GM18502 (cell line): ENCODE data around the gene IDH3A.
A peak's percentile ranks its signal among the peaks of the same experiment; 100 is the strongest.

Experiments used
- ATAC-seq: cut with Tn5 transposase; IDR thresholded peaks from one replicate; pipeline ENCODE4 v1.9.1; 2021; ENCODE audit warnings: mild to moderate bottlenecking; ENCODE audit not compliant: unreplicated experiment, poor library complexity

IDH3A gene

DNA sequence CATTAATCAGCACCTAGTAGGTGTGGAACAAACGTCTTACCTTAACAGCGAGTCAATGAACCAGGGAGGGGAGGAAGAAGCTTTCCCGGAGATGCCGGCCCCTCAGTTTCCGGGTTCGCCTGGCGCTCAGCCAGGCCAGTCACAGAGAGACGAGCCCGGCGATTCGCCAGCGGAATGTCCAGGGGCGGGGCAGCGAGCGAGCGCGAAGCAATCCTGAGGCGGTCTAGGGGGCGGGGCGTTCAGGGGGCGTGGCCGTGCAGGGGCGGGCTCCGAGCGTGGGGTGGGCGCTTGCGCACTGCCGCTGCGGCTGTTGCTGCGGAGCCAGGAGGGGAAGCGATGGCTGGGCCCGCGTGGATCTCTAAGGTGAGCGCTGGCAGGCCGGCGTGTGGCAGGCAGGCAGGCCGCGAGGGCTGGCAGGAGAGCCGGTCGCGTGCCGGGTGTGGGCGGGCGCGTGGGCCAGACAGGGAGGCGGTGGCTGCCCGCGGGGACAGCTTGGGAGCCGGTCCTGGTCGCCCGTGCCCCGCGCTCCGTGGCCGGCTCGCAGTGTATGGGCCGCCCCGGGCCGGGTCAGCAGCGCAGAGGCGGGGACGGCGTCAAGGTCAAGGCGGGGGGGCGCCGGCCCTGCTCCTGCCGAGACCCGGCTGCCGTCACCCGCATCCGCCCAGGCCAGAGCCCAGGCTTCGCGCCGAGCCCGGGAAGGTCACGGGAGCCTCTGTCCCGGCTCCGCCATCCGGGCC lies at the start of gene IDH3A:
Gene IDH3A, plus strand, starts transcription at position 295 of the 737 bp plus-strand sequence. Its CDS starts 42 bp downstream, at position 337.
- ATAC-seq, result peak; percentile 80

DNA sequence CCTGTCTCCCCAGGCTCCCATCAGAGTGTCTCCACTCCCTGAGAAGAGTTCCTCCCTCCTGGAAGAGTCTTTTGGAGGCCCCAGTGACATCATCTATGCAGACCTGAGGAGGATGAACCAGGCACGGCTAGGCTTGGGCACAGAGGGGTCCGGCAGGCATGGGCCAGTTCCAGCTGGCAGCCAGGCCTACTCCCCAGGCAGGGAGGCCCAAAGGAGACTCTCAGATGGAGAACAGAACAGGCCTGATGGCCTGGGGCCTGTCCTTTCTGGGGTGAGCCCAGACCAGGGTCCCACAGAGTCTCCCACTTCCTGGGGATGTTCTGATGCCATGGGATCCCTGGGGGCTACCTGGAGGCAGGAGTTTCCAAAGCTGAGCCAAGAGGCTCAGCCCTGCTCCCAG lies 48.3 kb upstream of the IDH3A start:
- no peak for ATAC-seq

DNA sequence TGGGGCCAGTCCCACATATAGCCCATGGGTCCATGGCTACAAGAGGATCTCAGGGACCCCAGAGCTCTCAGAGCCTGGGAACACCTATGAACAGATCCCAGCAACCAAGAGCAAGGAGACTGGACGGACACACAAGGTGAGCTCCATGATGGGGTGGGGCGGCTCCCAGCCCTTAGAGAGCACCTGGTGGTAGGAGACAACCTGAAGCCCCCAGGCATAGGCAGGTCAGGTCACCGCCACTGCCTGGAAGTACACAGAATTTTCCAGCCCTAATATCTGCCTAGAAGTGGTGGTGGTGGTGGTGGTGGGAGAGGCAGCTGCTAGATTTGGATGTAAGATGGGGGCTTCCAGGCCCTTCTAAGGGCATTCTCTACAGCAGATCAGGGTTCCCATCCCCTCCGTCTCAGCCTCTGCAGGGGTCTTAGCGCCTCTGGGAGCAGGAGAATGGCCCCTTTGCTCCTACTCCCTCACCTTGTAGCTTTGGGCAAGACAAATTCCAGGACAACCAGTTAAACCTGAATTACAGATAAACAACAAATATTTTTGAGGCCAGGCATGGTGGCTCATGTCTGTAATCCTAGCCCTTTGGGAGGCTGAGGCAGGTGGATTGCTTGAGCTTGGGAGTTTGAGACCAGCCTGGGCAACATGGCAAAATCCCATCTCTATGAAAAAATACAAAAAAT lies 47.6 kb upstream of the IDH3A start:
- ATAC-seq, result no peak

DNA sequence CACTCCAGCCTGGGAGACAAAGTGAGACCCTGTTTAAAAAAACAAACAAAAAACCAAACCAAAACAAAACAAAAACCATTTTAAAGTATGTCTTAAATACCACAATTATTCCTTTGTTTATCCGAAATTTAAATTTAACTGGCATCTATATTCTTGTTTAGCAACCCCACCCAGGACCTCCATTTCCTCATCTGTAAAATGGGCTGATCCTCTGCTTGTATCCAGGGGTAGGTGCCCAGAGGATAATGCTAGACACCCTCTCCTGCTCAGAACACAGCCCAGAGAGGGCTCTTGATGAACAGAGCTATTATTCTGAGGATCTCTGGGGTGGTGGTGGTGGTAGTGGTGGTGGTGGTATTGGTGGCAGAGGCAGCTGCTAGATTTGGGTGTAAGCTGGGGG lies 47.0 kb upstream of the IDH3A start:
- no peak for ATAC-seq

DNA sequence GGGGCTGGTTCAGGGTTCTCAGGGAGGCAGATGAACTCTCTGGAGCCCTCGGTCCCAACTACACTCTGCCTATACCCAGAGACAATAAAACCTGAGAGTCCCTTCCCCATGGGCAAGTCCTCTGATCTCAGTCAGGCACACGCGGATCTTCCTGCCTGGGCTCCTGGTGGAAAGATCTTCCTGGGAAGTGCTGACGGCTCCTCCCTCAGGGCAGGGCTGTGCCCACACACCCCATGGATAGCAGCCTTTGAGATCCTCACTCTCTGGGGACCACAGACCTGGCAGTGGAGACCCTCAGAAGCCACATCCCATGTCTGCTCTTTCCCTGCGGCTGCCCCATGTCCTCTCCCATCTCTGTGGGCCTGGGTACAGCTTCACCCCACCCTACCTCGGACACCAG lies 46.4 kb upstream of the IDH3A start:
- ATAC-seq, result no peak

DNA sequence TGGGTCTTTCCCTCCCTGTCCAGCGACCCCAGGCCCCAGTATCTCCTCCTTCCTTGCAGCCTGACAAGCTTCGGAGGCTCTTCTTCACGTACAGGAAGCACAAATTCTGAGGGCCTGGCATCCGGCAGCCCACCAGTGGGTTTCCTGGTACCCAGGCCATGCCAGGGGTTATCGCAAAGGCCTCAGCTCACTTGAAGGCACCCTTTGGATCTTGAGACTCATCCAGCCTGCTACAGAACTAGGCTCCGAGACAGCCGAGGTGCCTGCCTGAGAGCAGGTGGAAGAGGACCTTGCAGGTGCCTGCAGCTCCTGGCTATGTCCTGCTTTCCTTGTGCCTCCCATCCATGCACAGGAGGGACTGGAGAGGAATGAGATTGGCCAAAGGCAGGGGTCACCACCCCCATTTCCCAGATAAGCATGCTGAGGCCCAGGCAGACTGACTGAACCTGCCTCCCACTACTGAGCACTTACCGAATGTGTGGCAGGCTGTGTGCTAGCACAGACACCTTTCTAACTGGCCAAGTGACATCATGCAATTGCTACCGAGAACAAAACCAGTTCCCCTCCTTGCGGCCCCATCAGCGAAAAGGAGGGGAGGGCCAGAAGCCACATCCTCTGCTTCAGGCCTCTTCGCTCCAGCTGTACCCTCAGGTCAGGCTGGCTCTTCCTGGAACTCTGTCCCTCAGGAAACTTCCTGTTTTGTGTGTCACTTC lies 45.6 kb upstream of the IDH3A start:
- ATAC-seq, result peak; percentile 91

DNA sequence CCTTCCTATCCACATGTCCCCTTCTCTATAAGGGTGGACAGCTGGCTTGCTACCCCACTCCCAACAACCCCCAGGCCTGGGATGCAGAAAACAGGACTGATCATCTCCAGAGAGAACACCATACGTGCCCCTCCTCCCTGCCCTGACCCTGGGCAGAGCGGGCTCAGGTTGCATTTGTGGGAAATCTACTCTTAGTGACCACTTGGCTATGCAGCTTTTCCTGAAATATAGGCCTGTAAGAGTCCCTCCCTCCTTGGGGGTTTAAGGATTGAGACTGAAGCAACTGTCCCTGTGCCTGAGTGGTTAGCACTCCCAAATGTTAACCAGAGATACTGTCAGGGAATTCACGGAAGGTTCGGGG lies 45.1 kb upstream of the IDH3A start:
- no peak for ATAC-seq

DNA sequence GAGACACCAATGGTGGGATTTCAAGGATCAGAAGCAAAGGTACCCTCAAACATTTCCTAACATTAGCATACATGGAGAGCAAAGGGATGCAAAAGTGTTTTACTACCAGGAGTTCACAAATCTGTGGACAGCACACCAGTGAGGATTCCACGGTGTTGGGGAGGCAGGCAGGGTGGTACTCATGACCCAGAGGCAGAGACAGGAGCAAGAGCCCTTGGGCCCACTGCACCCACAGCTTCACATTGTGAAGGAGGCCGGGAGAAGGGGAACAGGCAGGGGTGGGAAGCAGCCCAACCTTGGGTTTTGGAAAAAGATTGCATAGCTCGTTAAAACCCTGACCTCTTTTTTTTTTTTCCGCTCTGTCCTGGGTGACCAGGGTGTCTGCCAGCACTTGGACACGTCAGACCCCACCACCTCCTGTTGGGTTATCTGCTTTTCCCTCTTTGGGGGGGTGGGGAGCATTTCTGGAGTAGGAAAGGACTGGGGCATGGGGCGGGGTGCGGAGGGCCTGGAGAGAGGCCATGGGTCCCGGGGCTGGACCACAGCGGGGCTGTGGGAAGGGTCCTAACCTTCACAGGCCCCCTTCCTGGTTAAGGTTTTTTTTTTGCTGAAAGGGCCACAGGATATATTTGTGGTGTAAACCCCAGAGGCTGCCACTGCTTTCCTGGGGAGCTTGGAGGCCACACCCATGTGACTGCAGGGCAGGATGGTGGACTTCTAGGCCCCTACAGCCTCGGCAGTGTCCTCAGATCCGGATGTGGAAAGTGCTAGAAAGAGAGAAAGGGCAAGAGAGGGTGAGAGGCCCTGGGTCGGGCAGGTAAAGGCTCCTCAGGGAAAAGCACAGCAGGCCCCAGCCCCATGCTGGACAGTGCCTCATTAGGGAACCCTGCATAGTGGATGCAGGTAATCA lies 44.3 kb upstream of the IDH3A start:
- ATAC-seq, result no peak

DNA sequence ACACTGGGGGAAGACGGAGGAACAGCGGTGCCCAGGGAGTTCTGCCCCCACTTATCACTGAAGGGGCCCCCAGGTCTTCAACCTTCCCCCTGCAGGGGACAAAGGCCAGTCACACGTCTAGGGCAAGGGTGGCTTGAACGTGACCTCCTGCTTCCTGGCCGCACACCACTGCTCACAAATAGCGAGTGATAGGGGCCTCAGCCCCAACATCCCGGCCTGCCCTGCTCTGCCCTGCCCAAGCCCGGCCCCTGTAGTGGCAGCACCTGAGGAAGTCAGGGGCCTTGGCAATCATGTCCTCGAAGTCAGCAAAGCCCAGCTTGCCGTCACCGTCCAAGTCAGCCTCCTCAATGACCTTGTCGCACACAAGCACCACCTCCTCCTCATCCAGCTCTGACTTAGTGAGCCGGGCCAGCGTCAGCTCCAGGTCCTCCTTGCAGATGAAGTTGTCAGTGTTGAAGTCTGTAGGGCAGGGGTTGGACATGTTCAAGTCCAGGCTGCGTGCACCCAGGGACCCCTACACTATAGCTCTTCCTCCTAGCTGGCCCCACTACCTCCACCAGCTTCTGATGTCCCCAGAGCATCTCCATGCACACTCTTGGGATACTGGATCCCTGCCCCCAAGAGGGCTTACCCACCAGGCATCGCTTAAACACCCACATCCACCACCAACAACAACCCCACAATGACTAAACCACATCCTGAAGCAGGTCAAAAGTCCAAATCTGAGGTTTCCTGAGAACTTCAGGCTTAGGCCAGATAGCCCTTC lies 43.5 kb upstream of the IDH3A start:
- ATAC-seq, result no peak

DNA sequence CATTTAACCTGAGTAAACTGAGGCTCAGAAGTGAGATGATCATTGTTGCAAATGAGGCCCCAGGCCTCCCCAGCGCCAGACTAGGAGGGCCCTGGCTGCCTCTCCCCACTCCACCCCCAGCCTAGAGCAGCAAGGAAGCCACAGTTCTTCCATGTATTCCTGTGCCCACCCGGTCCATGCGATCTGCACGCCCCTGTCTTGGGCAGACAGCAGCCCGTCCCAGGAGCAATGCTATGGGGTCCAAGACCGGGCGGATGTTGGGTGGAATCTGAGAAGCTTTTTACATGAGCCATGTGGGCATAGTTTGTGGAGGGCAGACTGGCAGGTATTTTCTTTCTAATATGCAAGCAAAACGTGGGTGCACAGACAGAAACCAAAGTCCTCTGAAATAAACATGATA lies 41.7 kb upstream of the IDH3A start:
- ATAC-seq, result no peak

DNA sequence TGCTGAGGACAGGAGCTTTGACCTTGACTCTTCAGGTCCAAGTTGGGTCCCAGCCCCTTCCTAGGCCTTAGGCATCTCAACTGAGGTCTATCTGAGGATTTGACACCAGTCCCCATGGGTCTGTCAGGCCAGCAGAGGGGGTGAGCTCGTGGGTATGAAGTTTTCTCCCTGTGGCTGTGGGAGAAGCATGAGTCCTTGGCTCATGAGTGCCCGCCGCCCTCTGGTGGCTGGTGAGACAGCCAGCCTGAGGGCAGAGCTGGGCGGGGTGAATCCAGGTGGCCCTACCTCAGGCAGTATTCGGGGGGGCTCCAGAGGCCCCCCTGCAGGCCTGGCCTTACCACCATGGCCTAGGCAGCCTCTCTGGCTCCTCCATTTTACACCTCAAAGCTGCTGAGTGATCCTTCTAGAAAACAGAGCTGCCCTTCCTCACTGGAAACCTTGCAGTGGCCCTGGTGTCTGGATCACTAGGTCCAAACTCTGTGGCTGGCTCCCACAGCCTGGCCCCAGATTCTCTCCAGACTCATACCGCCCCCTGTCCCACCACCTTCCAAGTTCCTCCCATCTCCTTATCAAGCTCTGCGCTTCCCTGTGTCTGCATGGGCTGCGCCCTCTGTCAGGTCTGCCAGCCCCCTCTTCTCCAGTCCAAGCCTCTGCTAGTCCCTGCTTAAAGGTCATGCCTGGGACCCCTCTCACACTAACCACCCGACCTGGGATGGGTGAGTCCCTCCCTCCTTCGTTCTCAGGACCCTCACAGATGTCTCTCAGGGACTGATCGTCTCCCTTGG lies 40.7 kb upstream of the IDH3A start:
- ATAC-seq, result no peak

DNA sequence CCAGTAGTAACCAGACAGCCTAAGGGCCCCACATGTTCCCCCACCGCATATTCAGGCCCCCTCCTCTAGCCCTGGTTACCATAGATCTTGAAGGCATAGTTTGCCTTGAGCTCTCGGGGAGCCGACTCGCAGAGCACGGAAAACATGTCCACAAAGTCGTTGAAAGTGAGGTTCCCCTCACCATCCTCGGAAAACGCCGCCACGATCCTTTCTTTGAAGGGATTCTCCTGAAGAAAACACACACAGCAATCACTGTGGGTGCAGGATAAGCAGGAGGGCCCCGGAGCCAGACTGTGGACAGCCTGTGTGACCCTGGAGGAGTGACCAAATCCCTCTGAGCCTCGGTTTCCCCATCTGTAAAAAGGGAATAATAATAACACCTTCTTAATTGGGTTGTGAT lies 40.0 kb upstream of the IDH3A start:
- no peak for ATAC-seq

DNA sequence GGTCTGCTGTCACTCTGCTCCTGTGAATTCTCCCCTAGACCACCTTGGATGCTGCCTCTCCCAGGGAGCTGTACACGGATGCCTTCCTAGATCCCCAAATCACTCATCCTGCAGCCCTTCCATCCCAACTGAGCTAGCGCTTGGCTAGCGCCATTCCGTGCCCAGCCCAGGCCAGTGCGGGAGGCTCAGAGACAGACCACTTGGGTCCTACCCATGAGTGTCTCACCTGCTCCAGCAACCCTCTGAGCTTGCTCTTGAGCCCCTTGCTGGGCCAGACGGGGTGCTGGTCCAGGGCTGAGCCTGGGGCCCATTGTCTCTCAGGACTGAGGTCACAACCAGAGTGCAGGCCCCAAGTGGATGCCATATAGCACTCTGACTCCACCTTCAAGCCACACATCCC lies 39.1 kb upstream of the IDH3A start:
- no peak for ATAC-seq

DNA sequence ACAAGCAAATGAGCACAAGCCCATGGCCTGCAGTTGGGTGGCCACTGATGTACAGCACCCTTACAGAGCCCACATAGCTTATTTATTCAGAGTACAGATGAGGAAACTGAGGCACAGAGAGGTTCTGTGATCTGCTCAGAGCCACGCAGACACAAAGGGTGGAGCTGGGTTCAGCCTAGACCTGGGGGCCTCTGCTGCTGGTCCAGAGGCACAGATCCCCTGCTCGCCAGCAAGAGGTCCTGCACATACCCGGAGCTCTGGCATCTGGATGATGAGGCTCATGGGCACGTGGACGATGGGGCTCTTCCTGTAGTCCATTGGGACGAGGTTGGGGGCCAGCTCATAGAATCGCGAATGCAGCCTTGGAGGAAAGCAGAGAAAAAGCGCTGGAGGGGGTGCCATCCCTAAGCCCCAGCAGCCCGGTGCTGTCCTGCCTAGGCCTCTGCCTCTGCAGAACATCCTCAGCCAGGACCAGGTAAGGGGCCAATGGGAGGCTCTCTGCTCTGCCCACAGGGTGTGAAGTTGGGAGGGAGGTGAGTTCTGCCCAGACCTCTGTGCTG lies 38.2 kb upstream of the IDH3A start:
- no peak for ATAC-seq

DNA sequence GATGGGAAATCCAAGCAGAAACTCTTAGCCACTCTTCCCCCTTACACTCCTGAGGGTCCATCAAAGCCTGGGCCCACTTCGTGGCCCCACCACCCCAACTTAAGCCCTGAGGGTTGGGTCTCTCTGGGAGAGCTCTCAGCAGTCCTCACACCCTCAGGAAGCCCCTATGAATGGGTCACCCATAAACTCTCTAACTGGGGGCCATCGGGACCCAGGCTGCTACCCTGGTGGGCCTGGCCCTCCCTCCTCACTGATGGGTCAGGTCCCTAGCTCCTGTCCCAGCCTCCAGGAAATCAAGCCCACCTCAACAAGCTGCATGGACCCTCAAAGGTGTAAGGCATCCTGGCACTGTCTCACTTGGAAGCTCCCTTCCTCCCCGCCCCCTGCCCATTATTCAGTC lies 37.4 kb upstream of the IDH3A start:
- ATAC-seq, result no peak

DNA sequence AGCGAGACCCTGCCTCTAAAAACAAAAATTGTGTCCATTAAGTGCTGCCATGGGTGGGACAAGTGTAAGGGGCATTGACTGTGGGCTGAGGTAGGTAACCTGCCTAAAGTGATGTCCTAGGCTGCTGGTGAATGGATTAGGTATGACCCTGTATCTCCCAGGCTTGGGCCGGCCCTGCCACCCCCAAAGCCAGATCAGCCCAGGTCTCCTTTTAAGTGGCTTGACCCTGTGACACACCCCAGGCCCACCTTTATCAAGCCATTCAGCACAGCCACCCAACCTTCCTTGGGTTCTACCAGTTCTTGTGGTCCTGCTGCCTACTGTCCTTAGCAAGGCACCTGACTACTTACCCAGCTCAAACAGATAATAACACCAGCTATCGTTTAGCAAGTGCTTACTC lies 36.6 kb upstream of the IDH3A start:
- no peak for ATAC-seq

DNA sequence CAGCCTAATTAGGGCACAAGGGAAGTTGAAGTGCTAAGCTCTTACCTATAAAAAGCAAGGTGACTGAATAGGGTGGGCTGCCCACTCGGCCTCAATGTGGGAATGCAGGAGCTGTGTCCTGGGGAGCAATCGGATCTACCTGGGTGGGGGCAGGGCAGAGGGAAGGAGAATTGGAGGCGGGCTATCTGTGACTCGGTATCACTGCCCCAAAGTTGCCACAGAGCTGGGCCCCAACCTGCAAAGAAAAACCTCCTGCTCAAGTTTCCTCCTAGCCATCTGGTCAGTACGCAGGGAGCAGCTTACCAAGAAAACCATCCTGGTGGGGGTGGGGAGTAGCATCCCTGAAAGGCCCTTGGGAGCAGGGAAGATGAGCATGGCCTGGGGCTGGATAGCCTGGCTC lies 28.6 kb upstream of the IDH3A start:
- ATAC-seq, result no peak

DNA sequence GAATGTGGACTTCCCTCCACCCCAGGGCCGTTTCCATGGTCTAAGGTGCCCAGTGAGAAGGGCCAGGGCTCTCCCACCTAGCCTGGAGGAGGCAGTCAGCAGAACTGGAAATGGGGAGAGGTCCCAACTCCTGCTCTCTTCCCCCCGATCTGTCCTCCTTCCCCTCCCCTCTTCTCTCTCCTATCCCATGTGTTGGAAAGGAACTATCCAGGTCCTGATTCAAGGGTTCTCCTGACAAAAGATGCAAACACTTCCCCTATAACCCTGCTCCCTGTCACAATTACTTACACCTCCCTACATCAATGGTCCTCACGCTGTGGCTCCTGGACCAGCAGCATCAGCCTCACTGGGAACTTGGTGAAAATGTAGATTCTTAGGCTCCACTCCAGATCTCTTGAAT lies 23.9 kb upstream of the IDH3A start:
- ATAC-seq, result no peak

DNA sequence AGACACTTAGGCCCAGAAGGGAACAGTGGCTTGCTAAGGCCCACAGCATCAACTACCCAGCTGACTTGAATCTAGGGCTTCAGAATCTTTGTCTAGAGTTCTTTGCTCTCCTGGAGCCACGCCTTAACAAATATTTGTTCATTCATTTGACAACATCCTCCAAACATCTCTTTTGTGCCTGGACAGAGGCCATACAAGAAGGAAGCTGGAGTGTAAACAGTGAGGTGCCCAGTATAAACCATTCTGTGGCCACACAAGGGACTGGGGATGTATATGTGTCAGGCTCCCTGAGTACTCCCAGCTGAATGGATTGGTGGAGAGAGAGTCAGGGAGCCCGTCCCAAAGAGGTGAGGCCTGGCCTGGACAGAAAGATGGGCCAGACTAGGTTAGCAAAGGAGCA lies 21.3 kb upstream of the IDH3A start:
- no peak for ATAC-seq
